ENCODE measurements around the gene SHKBP1.
A peak's percentile ranks its signal among the peaks of the same experiment; 100 is the strongest.
"Not testable (repeated sequence)": the region's sequence is repeated elsewhere in the genome, so short reads cannot be mapped to it uniquely, and the experiment has no call there.

SHKBP1 gene, protein sequence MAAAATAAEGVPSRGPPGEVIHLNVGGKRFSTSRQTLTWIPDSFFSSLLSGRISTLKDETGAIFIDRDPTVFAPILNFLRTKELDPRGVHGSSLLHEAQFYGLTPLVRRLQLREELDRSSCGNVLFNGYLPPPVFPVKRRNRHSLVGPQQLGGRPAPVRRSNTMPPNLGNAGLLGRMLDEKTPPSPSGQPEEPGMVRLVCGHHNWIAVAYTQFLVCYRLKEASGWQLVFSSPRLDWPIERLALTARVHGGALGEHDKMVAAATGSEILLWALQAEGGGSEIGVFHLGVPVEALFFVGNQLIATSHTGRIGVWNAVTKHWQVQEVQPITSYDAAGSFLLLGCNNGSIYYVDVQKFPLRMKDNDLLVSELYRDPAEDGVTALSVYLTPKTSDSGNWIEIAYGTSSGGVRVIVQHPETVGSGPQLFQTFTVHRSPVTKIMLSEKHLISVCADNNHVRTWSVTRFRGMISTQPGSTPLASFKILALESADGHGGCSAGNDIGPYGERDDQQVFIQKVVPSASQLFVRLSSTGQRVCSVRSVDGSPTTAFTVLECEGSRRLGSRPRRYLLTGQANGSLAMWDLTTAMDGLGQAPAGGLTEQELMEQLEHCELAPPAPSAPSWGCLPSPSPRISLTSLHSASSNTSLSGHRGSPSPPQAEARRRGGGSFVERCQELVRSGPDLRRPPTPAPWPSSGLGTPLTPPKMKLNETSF
- 50.2 to 106 reads per million in 2 donors for total RNA-seq

DNA sequence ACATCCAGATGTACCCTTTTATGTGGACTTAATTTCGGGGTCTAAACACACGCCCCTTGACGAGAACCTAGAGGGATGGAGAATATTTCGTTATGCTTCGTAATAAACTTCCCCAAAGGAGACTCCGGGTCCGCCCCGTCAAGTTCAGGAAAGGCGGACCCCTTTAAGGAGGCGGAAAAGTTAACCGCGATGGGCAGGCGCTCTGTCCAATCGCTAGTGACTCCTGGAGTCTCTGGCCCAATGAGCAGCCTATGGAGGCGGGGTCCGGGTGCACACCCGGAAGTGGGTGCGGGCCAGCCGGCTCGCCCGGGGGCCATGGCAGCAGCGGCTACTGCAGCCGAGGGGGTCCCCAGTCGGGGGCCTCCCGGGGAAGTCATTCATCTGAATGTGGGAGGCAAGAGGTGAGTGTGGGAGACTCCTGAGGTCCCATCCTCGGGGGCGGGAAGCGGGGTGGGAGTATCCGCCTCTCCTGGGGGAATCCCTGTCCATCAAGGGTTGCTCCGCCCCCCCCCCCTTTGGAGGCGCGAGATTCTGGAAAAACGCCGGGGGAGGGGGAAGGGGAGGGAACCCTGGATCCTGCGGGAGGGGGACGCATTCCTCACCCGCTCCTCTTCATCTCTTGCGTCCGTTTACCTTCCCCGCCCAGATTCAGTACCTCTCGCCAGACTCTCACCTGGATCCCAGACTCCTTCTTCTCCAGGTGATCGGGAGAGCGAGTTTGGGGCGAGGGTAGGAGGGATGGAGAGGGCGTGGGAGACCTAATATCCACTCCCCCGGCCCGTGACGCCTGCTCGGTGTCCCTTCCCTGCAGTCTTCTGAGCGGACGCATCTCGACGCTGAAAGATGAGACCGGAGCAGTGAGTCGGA, at the start of gene SHKBP1:
TSS of gene SHKBP1 (plus strand) at position 289 of the 867 bp plus-strand sequence. CDS start at position 316, 27 bp downstream.
- peak; percentile 87 for DNase-seq

DNA sequence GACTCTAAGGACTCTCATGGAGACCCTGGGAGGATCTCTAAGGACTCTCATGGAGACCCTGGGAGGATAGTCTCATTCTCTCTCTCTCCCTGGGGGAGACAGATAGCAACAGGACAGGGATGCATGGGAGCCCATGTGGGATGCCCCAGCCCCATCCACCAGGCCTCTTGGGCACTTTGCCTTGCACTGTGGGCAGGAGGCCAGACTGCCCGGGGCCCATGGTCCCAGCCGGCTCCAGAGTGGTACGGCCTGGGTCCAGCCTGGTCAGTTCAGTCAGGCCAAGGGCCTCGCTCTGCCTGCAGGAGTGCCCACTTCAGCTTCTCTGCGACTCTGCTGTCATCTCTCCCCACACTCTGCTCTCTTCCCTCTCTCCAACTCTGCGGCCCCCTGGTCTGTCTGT, 48.6 kb upstream of the SHKBP1 start:
- DNase-seq = no peak

DNA sequence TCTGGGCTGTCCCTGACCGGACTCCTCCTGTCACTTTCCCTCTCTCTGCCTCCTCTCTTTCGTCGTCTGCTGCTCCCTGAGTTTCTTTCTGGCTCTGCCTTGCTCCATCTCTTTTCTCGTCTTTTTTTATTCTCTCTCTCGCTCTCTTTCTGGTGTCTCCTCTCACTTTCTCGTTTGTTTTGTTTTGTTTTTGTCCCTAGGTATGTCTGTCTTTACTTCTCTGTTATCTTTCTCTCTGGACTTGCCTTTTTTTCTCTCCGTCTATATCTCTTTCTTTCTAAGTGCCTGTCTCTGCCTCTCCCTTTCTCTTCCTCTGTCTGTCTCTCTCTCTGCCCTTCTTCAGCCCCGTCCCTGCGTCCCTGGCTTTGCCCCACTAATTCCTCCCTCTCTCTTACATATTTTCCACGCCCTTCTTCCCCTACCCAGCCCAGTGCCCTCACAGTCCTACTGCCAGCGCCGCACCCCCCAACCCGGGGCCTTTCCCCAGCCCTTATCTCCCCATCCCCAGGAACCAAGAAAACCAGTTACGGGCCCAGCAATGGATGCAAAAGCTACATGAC, 48.1 kb upstream of the SHKBP1 start:
- no peak for DNase-seq

DNA sequence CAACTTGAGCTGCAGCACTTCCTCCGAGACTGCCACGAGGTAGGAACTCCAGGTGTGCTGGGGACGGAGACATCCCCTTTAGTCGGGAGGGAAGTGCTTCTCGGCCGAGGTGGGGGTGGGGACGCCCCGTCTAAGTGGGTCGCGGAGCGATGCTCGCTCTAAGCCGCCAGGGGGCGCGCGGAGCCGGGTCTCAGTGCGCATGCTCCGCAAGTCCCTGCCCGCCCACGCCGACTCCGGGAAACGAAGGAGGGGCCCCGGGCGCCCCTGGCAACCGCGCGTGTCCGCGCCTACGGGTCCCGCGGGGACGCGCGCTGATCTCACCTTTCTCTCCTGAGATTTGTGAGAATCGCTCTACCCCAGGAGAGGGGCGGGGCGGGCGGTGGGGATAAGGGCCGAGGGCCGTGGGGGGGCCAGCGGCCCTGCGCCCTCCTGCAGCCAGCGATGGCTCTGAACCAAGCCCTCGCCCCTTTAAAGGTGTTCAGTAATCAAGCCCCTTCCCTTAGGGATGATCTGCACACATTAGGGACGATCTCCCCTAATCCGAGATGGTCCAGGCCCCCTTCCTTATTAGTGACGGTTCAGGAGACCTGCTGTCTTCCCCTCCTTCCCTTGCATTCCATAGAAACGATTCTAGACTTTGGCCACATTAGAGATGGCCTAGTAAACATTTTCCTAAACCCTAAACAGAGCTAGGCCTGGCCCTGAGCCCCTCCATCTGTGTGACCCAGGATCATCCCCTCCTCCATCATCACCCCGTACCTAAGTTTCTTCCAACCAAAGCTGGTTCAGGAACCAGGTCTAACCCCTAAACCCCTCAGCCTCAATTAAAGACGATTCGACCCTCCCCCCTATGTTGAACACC, 47.3 kb upstream of the SHKBP1 start:
- peak; percentile 84 for DNase-seq

DNA sequence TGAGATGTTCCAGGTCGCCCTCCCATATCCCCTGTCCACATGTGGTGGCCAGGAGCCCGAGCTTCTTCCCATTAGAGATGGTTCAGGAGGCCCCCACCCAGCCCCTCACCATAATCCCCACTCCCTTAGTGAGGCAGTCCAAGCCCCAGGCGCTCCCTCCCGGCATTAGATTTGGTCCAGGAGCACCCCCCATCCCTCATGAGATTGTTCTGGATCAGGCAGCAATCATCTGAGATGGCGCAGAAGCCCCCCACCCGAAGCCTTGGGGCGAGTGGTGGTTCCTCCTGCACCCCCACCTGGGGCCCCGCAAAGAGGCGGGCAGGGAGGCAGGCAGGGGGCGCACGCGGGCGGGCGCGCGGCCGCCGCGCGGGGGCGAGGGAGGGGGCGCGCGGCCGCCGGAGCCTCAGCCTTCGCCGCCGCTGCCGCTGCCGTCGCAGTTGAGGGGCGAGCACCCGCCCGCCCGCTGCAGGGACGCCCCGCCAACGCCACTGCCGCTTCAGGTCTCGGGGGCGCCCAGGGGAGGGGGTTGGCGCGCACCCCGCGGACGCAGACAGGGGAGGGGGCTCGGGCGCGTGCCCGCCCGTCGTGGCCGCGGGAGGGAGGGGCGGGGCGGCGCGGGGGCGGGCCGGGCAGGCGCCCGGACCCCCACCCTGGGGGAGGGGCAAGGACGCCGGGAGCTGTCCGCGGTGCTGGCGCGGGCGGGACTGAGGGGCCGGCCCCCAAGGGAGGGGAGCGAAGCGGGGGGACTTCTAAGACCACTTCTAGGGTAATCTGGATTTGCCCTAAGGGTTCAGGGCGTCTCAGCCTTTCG, 46.4 kb upstream of the SHKBP1 start:
- DNase-seq = peak; percentile 23

DNA sequence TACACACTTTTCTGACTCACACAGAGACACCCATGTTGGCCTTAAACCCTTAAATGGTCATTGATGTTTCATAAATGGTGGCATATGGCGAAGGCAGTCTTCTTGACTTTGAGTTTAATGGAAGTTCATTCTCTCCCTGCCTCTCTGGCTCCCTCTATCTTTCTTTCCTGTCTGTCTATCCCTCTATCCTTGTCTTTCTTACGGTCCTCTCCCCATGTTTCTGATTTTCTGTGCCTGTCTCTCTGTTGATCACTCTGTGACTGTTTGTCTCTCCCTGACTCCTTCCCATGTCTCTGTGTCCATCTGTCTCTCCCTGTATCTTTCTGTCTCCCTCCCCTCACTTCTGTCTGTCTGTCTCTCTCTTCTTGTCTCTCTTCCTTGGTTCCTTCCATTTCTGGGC, 43.2 kb upstream of the SHKBP1 start:
- DNase-seq = no peak

DNA sequence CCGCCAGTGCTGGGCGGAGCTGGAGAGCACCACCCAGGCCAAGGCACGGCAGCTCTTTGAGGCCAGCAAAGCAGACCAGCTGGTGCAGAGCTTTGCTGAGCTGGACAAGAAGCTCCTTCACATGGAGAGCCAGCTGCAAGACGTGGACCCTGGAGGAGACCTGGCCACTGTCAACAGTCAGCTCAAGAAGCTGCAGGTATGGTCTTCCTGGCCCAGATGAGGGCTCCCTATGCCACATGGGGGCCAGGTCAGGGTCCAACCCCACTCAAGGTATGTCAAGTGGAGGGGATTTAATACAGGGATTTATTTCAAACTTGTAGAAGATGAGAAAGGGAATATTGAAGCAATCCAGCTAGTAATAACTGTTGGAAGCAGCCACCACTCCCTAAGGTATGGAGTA, 42.5 kb upstream of the SHKBP1 start:
- DNase-seq = no peak

DNA sequence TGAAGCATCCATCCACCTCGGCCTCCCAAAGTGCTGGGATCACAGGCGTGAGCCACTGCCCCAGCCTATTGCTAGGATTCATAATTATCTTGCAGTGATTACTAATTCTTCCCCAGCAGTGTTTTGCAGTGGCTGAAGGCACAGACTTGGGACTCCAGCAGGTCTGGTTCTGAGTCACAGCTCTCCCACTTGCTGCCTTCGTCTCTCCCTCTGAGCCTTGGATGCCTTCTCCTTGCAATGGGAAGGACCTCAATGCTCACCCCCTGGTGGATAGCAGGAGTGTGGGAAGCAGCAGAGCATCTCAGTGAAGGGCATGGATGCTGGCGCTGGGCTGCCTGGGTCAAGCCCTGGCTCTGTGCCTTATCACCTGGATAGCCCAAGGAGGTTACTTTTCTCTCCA, 37.6 kb upstream of the SHKBP1 start:
- DNase-seq = no peak

DNA sequence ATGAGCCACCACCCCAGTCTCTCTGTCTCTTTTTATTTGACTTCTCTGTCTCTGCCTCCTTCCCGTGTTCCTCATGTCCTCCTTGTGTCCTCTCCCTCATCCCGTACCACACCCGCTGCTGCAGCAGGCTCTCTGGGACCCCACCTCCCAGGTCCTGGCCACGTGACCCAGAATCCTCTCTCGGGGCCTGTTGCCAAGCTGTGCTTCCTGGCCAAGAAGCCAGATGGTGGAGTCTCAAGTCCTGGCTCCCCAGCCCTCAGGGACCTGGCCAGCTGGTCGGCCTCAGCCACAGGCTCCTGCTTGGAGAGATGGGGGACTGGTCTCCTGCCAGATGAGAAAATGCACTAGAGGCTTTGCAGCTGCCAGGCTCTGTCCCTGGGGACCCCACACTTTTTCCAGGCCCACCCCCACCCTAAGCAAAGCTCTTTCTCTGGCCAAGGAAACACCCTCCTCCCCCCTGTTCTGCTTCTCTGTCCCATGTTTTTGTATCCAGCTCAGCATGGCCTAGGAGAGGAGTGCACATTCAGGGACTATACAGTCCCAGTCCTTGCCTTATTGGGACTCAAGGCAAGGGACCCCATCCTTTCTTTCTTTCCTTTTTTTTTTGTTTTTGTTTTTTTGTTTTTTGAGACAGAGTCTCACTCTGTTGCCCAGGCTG, 34.3 kb upstream of the SHKBP1 start:
- no peak for DNase-seq

DNA sequence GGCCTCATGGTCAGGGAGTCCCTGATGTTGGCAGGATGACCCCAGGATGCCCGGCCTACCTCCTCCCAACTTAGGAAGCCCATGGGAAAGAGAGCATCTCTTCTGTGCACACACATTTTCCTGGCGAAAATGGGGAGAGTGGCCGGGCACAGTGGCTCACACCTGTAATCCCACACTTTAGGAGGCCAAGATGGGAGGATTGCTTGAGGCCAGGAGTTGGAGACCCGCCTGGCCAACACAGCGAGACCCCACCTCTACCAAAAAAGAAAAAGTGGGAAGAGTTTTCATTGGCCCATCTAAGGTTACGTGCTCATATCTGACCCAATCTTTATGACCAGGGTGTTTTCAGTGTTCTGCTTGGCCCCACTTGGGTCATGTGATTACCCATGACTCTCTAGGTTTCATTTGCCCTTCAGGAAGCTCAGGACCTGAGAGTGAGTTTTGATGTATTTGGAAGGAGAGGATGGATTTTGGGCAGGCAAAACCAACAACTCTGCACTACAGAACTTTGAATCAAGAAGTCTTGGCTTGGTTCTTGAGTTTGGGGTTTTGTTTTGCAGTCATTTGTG, 33.6 kb upstream of the SHKBP1 start:
- DNase-seq = no peak

DNA sequence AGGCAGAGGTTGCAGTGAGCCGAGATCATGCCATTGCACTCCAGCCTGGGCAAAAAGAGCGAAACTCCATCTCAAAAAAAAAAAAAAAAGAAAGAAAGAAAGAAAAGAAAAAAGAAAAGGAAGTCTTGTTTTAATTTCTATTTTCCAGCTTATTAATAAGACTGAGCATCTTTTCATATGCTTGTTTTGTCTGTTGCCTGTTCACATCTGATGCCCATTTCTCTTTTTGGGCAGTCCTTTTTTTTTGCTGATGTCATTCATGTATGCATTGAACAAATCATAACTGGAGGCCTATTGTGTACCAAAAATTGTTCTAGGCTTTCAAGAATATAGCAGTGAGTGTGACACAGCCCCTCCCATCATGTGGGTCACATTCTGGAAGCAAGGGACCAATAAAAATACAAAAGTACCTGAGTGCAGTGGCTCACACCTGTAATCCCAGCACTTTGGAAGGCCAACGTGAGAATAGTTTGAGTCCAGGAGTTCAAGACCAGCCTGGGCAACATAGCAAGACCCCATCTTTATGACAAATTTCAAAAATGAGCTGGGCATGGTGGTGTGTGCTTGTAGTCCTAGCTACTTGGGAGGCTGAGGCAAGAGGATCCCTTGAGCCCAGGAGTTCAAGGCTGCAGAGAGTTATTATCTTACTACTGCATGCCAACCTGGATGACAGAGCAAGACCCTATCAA, 30.4 kb upstream of the SHKBP1 start:
- not testable (repeated sequence) for DNase-seq

DNA sequence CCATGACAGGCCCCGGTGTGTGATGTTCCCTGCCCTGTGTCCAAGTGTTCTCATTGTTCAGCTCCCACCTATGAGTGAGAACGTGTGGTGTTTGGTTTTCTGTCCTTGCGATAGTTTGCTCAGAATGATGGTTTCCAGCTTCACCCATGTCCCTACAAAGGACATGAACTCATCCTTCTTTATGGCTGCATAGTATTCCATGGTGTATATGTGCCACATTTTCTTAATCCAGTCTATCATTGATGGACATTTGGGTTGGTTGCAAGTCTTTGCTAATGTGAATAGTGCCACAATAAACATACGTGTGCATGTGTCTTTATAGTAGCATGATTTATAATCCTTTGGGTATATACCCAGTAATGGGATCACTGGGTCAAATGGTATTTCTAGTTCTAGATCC, 29.5 kb upstream of the SHKBP1 start:
- DNase-seq = not testable (repeated sequence)

DNA sequence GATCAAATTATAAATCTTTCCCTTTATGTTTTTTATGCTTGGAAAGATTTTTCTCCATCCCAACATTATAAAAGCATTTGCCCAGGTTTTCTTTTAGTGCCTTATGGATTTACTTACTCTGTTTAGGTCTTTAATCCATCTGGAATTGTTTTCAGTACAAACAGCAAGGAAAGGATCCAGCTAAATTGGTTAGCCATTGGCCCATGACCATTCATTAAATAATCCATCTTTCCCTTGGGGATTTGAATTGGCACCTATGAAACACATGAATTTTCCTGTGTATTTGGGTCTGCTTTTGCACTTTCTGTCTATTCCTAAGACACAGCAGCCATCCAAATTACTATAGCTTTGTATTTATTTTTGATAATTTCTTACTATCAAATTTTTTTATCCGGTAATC, 28.8 kb upstream of the SHKBP1 start:
- no peak for DNase-seq

DNA sequence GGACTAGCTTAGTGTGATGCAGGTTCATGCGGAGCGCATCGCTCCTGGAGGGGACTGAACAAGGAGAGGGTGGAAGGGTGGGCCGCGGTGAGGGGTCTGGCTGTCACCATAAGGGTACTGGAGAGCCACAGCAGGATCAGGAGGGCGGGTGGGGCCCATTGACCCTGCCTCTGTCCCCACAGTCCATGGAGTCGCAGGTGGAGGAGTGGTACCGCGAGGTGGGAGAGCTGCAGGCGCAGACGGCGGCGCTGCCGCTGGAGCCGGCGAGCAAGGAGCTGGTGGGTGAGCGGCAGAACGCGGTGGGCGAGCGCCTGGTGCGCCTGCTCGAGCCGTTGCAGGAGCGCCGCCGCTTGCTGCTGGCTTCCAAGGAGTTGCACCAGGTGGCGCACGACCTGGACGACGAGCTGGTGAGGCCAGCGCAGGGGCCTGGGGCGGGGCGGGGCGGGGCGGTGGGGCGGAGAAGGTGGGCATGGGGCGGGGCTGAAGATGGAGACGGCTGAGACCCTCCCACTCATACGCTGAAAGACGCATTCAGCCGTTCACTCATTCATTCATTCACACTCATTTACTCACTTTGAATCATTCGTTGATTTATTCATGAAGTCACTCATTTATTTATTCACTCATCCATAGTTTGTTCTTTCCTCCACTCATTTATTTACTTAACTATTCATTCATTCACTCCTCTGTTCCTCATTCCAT, 27.5 kb upstream of the SHKBP1 start:
- DNase-seq = peak; percentile 66

DNA sequence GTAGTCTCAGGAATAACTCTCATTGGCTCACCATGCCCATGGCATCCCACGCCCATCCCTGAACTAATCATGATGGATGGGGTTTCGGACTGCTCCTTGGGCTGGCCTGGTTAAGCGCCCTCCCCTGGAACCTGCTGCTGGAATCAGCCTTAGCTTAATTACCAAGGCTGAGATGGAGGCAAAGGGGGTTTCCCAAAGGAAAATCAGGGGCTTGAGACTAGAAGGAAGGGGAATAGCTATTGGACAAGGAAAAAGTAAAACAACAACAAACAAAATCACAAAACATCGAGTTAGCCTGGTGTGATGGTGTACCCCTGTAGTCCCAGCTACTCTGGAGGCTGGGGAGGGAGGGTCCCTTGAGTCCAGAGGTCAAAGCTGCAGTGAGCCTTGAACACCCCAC, 25.7 kb upstream of the SHKBP1 start:
- DNase-seq = no peak

DNA sequence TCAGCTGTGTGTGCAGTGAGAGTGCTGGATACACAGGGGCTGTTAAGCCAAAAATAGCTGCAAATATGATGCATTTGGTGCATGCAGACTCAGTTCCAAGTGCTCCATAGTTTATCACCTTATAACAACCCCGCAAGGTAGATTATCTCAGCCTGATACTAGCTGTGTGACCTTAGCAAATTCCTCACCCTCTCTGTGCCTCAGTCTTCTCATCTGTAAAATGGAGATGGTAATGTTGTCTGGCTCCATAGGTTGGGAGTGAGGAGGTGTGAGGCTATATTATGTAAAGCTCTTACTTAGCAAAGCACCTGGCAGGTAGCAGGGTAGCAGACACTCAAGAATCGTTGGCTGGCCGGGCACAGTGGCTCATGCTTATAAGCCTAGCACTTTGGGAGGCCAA, 23.8 kb upstream of the SHKBP1 start:
- no peak for DNase-seq

DNA sequence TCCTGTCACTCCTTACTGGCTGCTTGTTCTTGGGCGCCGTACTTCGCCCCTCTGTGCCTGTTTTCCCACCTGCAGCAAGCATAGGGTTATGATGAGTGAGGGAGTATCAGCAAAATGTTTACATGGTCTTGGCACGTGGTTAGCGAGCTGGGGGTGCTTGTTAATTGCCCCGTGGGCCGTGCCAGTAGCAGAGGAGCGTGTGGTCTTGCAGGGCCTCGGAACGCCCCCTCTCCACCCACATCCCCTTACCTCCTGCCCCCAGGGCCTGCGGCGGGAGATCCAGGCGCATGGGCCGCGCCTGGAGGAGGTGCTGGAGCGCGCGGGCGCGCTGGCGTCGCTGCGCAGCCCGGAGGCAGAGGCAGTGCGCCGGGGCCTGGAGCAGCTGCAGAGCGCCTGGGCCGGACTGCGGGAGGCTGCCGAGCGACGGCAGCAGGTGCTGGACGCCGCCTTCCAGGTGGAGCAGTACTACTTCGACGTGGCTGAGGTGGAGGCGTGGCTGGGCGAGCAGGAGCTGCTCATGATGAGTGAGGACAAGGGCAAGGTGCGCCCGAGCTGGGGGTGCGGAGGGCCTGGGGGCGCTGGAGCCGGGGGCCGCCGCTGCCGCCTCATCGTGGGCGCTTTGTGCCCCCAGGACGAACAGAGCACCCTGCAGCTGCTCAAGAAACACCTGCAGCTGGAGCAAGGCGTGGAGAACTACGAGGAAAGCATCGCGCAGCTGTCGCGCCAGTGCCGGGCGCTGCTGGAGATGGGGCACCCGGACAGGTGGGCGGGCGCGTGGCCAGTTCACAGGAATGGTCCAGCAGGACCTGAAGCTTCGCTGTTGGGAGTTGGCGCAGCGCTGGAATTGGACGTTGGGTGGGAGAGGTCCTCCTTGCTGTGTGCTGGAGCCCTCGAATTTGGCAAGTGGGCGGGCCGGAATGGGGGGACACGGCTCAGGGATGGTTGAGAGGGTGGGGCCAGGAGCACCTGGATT, 22.5 kb upstream of the SHKBP1 start:
- DNase-seq = no peak
